T-cell (primary cell): Measurements from ENCODE around the gene GNAI3. TPM values are rescaled to one million over a fixed set of nuclear protein-coding genes. Genes with fewer than 3 reads are reported as not detected.

Experiments
- ATAC-seq, 4 experiments: fragments of 200-7000 bp in 3 of 4; fragments of 150-1000 bp in 1 of 4; cut with Tn5 transposase; replicated peaks in 1 of 4; 1 replicate in 3 of 4; 2 replicates in 1 of 4; pipeline ENCODE4 v1.10.0; 2021; ENCODE audit warnings: moderate library complexity in 3 of 4, mild to moderate bottlenecking in 2 of 4, moderate number of reproducible peaks in 1 of 4
- CTCF ChIA-PET, 2 donors: fragments of 300-600 bp; sonication (Branson Sonifier 250); formaldehyde crosslinking; loops; one replicate each; lab custom pipeline; 2022; ENCODE audit warnings: antibody characterized with exemption in 2 of 2; lab: Charles Lee
- POLR2A ChIA-PET, 2 donors: fragments of 300-600 bp; sonication (Branson Sonifier 250); formaldehyde crosslinking; loops; one replicate each; lab custom pipeline; 2022; ENCODE audit warnings: antibody characterized with exemption in 2 of 2; lab: Charles Lee
- DNase-seq, 35 experiments: peaks; one replicate each; pipeline versions ENCODE4 v3.0.0 to v3.0.0-alpha.2; 2013 to 2023
- H3K27ac ChIP-seq: one replicate; pipeline ENCODE4 v1.5.1; 2013; ENCODE audit warnings: low read length
- H3K27me3 ChIP-seq, 2 experiments: replicated peaks in 1 of 2; 1 replicate in 1 of 2; 2 replicates in 1 of 2; pipeline versions ENCODE4 v1.6.1 to v1.7.0; 2013; ENCODE audit warnings: low read length in 1 of 2, mixed read lengths in 1 of 2; ENCODE audit not compliant: control insufficient read depth in 2 of 2, insufficient read depth in 2 of 2; ENCODE audit errors: extremely low read depth in 1 of 2
- H3K36me3 ChIP-seq, 2 donors: 1 replicate in 1 of 2; 2 replicates in 1 of 2; pipeline versions ENCODE4 v1.6.1 to v1.7.0; 2013; ENCODE audit warnings: low read length in 1 of 2; ENCODE audit not compliant: control insufficient read depth in 2 of 2, insufficient read depth in 1 of 2; ENCODE audit errors: extremely low read depth in 1 of 2
- H3K4me1 ChIP-seq, 2 experiments: 1 replicate in 1 of 2; 2 replicates in 1 of 2; pipeline versions ENCODE4 v1.6.1 to v1.7.0; 2013; ENCODE audit warnings: low read length in 2 of 2, mixed read lengths in 1 of 2; ENCODE audit not compliant: insufficient read depth in 2 of 2, control insufficient read depth in 1 of 2; ENCODE audit errors: extremely low read depth in 1 of 2
- H3K4me3 ChIP-seq, 2 donors: 1 replicate in 1 of 2; 2 replicates in 1 of 2; pipeline versions ENCODE4 v1.5.1 to v1.7.0; 2013; ENCODE audit warnings: mild to moderate bottlenecking in 2 of 2, low read length in 1 of 2, moderate library complexity in 1 of 2; ENCODE audit not compliant: control insufficient read depth in 1 of 2; ENCODE audit errors: extremely low read depth in 1 of 2
- H3K9me3 ChIP-seq: 2 replicates; pipeline ENCODE4 v1.7.0; 2013
- H3K27ac Mint-ChIP-seq, 2 donors: one replicate each; pipeline ENCODE4 v1.8.0; 2020 to 2021; ENCODE audit warnings: mild to moderate bottlenecking in 2 of 2, mixed read lengths in 2 of 2
- H3K27me3 Mint-ChIP-seq, 2 donors: one replicate each; pipeline ENCODE4 v1.8.0; 2021 to 2022; ENCODE audit warnings: mixed read lengths in 2 of 2
- H3K36me3 Mint-ChIP-seq: one replicate; pipeline ENCODE4 v1.8.0; 2021; ENCODE audit warnings: mixed read lengths
- H3K4me1 Mint-ChIP-seq, 3 donors: one replicate each; pipeline ENCODE4 v1.8.0; 2020 to 2022; ENCODE audit warnings: mixed read lengths in 3 of 3, mild to moderate bottlenecking in 1 of 3
- H3K4me3 Mint-ChIP-seq, 3 donors: one replicate each; pipeline ENCODE4 v1.8.0; 2020 to 2022; ENCODE audit warnings: mild to moderate bottlenecking in 3 of 3, mixed read lengths in 3 of 3, moderate library complexity in 3 of 3
- H3K9me3 Mint-ChIP-seq, 3 donors: one replicate each; pipeline ENCODE4 v1.8.0; 2020 to 2022; ENCODE audit warnings: mixed read lengths in 3 of 3
- WGBS: methylation state at CpG from one replicate; pipeline ENCODE4 v1.1.5; 2013; ENCODE audit warnings: missing lambda C conversion rate; ENCODE audit not compliant: insufficient coverage; 5-methylcytosine and 5-hydroxymethylcytosine counted together
- total RNA-seq, 35 experiments: library from RNA in 6 of 35; stranded (reverse) in 6 of 35; fragments of 120-200 nt in 1 of 35; gene quantifications; one replicate each; pipeline versions ENCODE4 v1.2.1 to v1.2.4 and lab custom pipeline; 2013 to 2026

GNAI3 gene
- total RNA-seq, 5 donors from 2014 or later (not counting 1 experiment from before 2014, with no cell fraction given): 5.4 to 7.2 (median 6.5) TPM

GRCh38 chr1:109622895-109623294 is 74.5 kb downstream of the GNAI3 start:
- no peaks in the 10 kb centered on the region for H3K27me3 ChIP-seq
- H3K4me1 ChIP-seq: peaks cover 31 to 56% of the 10 kb centered on the region in 2 experiments
- Mint-ChIP-seq H3K27me3 (no peaks in the 10 kb centered on the region), H3K36me3 (peaks cover 16% of the 10 kb centered on the region), H3K9me3 (no peaks in the 10 kb centered on the region), H3K4me3 (peak overlapping the region; percentile 93 to 97 (median 96)), H3K27ac (peak overlapping the region; percentile 90 to 96), H3K4me1 (peaks cover 51 to 74% (median 60%) of the 10 kb centered on the region in 3 donors)
- CTCF ChIA-PET: interaction anchor here in 1 of 2 donors (0.7 kb wide), 1 partner anchor 27 kb away, joined by 3 read pairs; no protein-coding TSS in a partner anchor
- H3K27ac ChIP-seq: peak overlapping the region; percentile 0
- no CpG with 5 or more reads among the region's 3 CpGs for WGBS
- no peak for ATAC-seq
- peaks cover 16 to 19% of the 10 kb centered on the region in 2 donors for H3K36me3 ChIP-seq
- POLR2A ChIA-PET: no interaction called here
- H3K4me3 ChIP-seq: peak overlapping the region in 1 of 2 donors; percentile 79
- no peak for DNase-seq
- no peaks in the 10 kb centered on the region for H3K9me3 ChIP-seq

DNA sequence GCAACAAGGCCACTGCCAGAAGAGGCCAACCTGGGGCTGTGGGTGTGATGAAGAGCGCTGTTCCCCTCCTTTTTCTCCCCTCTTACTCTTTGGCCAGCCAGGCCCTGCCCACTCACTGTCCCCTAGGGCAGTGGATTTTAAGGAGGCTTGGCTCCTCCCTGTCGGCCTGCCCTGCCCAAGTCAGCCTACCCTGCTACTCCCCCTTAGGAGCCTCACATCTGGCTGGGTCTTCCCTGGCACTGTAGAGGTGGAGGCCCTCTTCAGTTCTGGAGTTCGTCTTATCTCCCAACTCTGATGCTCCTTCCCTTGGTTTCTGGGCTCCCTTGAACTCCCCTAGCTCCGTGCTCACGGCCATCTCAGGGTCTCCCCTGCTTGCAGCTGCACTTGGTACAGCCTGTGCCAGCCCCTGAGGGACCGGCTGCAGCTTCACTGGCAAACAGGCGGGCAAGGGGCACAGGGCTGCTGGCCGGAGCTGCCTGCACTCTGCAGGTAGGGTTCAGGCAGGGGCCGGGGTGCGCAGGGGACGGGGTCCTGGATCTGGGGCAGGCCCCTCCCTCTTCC is 75.3 kb downstream of the GNAI3 start:
- WGBS: 64% methylated on average over 9 of the region's 11 CpGs
- no peak for DNase-seq
- peak overlapping the region; percentile 34 to 96 (median 57) for H3K4me3 Mint-ChIP-seq
- H3K27ac Mint-ChIP-seq: peak overlapping the region; percentile 90 to 96
- peak overlapping the region; percentile 55 for H3K27ac ChIP-seq
- POLR2A ChIA-PET: interaction anchor here in 1 of 2 donors (1.0 kb wide), 1 partner anchor 32 kb away, joined by 3 read pairs; no protein-coding TSS in a partner anchor
- H3K9me3 ChIP-seq: no peaks in the 10 kb centered on the region
- H3K36me3 Mint-ChIP-seq: peaks cover 22% of the 10 kb centered on the region
- peak overlapping the region; percentile 5 to 46 for H3K4me3 ChIP-seq
- CTCF ChIA-PET: interaction anchor here (0.6 to 2.6 kb wide), 3 partner anchors 16 to 133 kb away, joined by 3 to 7 read pairs (median 6); no protein-coding TSS in a partner anchor
- no peak for ATAC-seq
- peaks cover 24 to 27% of the 10 kb centered on the region in 2 donors for H3K36me3 ChIP-seq
- no peaks in the 10 kb centered on the region for H3K27me3 Mint-ChIP-seq
- no peaks in the 10 kb centered on the region for H3K27me3 ChIP-seq
- H3K9me3 Mint-ChIP-seq: no peaks in the 10 kb centered on the region
- peaks cover 49 to 69% (median 56%) of the 10 kb centered on the region in 3 donors for H3K4me1 Mint-ChIP-seq
- peaks cover 31 to 56% of the 10 kb centered on the region in 2 experiments for H3K4me1 ChIP-seq

- ATAC-seq (no peak), DNase-seq (peak in 1 of 35 experiments; percentile 23)
- H3K27me3 Mint-ChIP-seq: no peaks in the 10 kb centered on the region
- H3K9me3 ChIP-seq: no peaks in the 10 kb centered on the region
- POLR2A ChIA-PET: interaction anchor here in 1 of 2 donors (1.0 kb wide), 1 partner anchor 33 kb away, joined by 3 read pairs; no protein-coding TSS in a partner anchor
- peak overlapping the region; percentile 5 to 46 for H3K4me3 ChIP-seq
- H3K27ac Mint-ChIP-seq: peak overlapping the region; percentile 82 to 96
- H3K4me3 Mint-ChIP-seq: peak overlapping the region in 2 of 3 donors; percentile 24 to 96
- peaks cover 42 to 62% (median 50%) of the 10 kb centered on the region in 3 donors for H3K4me1 Mint-ChIP-seq
- no peaks in the 10 kb centered on the region for H3K27me3 ChIP-seq
- peaks cover 29 to 34% of the 10 kb centered on the region in 2 donors for H3K36me3 ChIP-seq
- H3K27ac ChIP-seq: peak overlapping the region; percentile 55
- peaks cover 24% of the 10 kb centered on the region for H3K36me3 Mint-ChIP-seq
- H3K4me1 ChIP-seq: peaks cover 26 to 53% of the 10 kb centered on the region in 2 experiments
- CTCF ChIA-PET: interaction anchor here (0.6 to 2.6 kb wide), 4 partner anchors 14 to 134 kb away, joined by 3 to 7 read pairs (median 4); no protein-coding TSS in a partner anchor
- WGBS: 42% methylated on average over 3 of the region's 17 CpGs
- H3K9me3 Mint-ChIP-seq: no peaks in the 10 kb centered on the region
These were observed 76.0 kb downstream of the GNAI3 start for GRCh38 chr1:109624201-109625010.

DNA sequence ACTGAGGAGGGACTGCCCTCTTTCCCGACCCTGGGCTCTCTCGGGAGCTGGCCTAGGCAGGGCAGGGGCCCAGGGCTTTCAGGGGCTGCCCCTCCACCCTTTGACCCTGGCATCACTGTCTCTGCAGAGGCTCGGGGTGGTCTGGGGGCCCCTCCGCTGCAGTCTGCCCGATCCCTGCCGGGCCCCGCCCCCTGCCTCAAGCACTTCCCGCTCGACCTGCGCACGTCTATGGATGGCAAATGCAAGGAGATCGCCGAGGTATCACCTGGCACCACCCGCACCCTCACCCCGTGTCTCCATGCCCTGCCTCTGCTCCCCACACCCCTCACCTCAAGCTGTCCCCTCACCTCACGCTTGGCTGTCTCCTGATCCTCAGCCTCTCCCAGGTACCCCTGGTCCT is 76.8 kb downstream of the GNAI3 start:
- no peaks in the 10 kb centered on the region for H3K9me3 Mint-ChIP-seq
- ATAC-seq: no peak
- Histone ChIP-seq H3K4me1 (peaks cover 25 to 48% of the 10 kb centered on the region in 2 experiments), H3K27ac (no peak overlapping the region), H3K27me3 (no peaks in the 10 kb centered on the region), H3K4me3 (peak overlapping the region in 1 of 2 donors; percentile 7), H3K36me3 (peaks cover 31 to 42% of the 10 kb centered on the region in 2 donors), H3K9me3 (no peaks in the 10 kb centered on the region)
- DNase-seq: no peak
- H3K27me3 Mint-ChIP-seq: no peaks in the 10 kb centered on the region
- H3K4me3 Mint-ChIP-seq: peak overlapping the region in 1 of 3 donors; percentile 96
- peaks cover 38 to 54% (median 47%) of the 10 kb centered on the region in 3 donors for H3K4me1 Mint-ChIP-seq
- WGBS: 93% methylated on average over 16 of the region's 16 CpGs
- ChIA-PET POLR2A (no interaction called here), CTCF (interaction anchor here (0.9 to 2.6 kb wide), 3 partner anchors 13 to 15 kb away, joined by 3 to 7 read pairs (median 6); no protein-coding TSS in a partner anchor)
- peak overlapping the region; percentile 49 to 75 for H3K27ac Mint-ChIP-seq
- H3K36me3 Mint-ChIP-seq: peaks cover 31% of the 10 kb centered on the region

- H3K4me1 ChIP-seq: peaks cover 25 to 43% of the 10 kb centered on the region in 2 experiments
- WGBS: 99% methylated on average over 16 of the region's 32 CpGs
- peaks cover 34 to 45% of the 10 kb centered on the region in 2 donors for H3K36me3 ChIP-seq
- no peak for ATAC-seq
- Mint-ChIP-seq H3K9me3 (no peaks in the 10 kb centered on the region), H3K4me3 (peak overlapping the region in 1 of 3 donors; percentile 96), H3K36me3 (peaks cover 31% of the 10 kb centered on the region), H3K4me1 (peaks cover 38 to 47% (median 47%) of the 10 kb centered on the region in 3 donors), H3K27ac (peak overlapping the region; percentile 49 to 75), H3K27me3 (no peaks in the 10 kb centered on the region)
- DNase-seq: no peak
- H3K27ac ChIP-seq: no peak overlapping the region
- no peak overlapping the region for H3K4me3 ChIP-seq
- POLR2A ChIA-PET: no interaction called here
- H3K9me3 ChIP-seq: no peaks in the 10 kb centered on the region
- CTCF ChIA-PET: interaction anchor here (1.0 to 2.6 kb wide), 2 partner anchors 14 kb away, joined by 3 to 7 read pairs; no protein-coding TSS in a partner anchor
- H3K27me3 ChIP-seq: no peaks in the 10 kb centered on the region
These were observed 77.5 kb downstream of the GNAI3 start for GRCh38 chr1:109625601-109626560.
